ENCODE measurements around the gene HERC2.

DNA sequence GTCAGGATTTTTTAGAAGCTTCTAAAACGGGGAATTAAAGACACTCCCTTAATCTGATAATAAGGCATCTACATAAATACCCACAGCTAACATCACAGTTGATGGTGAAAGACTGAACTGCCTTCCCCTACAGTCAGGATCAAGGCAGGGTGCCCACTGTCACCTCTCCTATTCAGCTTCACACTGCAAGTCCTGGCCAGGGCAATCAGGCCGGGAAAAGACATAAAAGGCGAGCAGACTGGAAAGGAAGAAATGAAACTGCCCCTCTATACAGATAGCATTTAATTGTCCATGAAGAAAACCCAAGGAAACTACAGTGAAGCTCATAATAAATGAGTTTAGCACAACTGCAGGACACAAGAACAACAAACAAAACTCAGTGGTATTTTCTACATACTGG is 61.7 kb downstream of the HERC2 start:
- TF ChIP-seq TAF1 (IDR thresholded peaks at IDR 0.05; ENCODE audit: borderline replicate concordance, insufficient read depth, low read length) (no peak), REST (IDR thresholded peaks at IDR 0.05; ENCODE audit: insufficient read depth in 1 of 2, low read depth in 2 of 2, low read length in 2 of 2) (no peak)

All from PFSK-1 (cell line).